HG02588 (cell line): Measurements from ENCODE around the gene GOLGA6L2.
"Not testable (repeated sequence)": the region's sequence is repeated elsewhere in the genome, so short reads cannot be mapped to it uniquely, and the experiment has no call there.

ENCODE experiments used
- ATAC-seq: cut with Tn5 transposase; IDR thresholded peaks from one replicate; pipeline ENCODE4 v1.9.1; 2021; ENCODE audit warnings: mild to moderate bottlenecking, moderate library complexity; ENCODE audit not compliant: unreplicated experiment

The GOLGA6L2 gene

GRCh38 chr15:23447107-23447500 lies at the start of gene GOLGA6L2:
GOLGA6L2 (minus strand) TSS chr15:23447243; CDS start chr15:23447181, 62 bp downstream.
- ATAC-seq = no peak

GRCh38 chr15:23484870-23485269 lies 37.8 kb upstream of the GOLGA6L2 start:
- no peak for ATAC-seq

GRCh38 chr15:23483821-23484299 lies 36.8 kb upstream of the GOLGA6L2 start:
- no peak for ATAC-seq

- ATAC-seq = no peak
Measured at GRCh38 chr15:23482764-23483489, 35.9 kb upstream of the GOLGA6L2 start.

- ATAC-seq = no peak
Measured at GRCh38 chr15:23482228-23482627, 35.2 kb upstream of the GOLGA6L2 start.

- ATAC-seq = no peak
Measured at GRCh38 chr15:23477920-23478319, 30.9 kb upstream of the GOLGA6L2 start.

- ATAC-seq = no peak
Measured at GRCh38 chr15:23472678-23473077, 25.6 kb upstream of the GOLGA6L2 start.

- ATAC-seq = no peak
Measured at GRCh38 chr15:23472033-23472432, 25.0 kb upstream of the GOLGA6L2 start.

- ATAC-seq = no peak
Measured at GRCh38 chr15:23467110-23467600, 20.1 kb upstream of the GOLGA6L2 start.

GRCh38 chr15:23457890-23458289 lies 10.8 kb upstream of the GOLGA6L2 start:
- ATAC-seq = no peak

GRCh38 chr15:23446215-23447106 lies 582 bp downstream of the GOLGA6L2 start:
- no peak for ATAC-seq

- no peak for ATAC-seq
Measured at GRCh38 chr15:23444269-23444668, 2.8 kb downstream of the GOLGA6L2 start.

GRCh38 chr15:23441204-23441603 lies 5.8 kb downstream of the GOLGA6L2 start:
- no peak for ATAC-seq

GRCh38 chr15:23440596-23440995 lies 6.4 kb downstream of the GOLGA6L2 start:
- no peak for ATAC-seq

- no peak for ATAC-seq
Measured at GRCh38 chr15:23439513-23439912, 7.5 kb downstream of the GOLGA6L2 start.

- no peak for ATAC-seq
Measured at GRCh38 chr15:23438816-23439466, 8.1 kb downstream of the GOLGA6L2 start.

GRCh38 chr15:23437673-23438072 lies 9.4 kb downstream of the GOLGA6L2 start:
- ATAC-seq = no peak

- no peak for ATAC-seq
Measured at GRCh38 chr15:23437146-23437545, 9.9 kb downstream of the GOLGA6L2 start.

- no peak for ATAC-seq
Measured at GRCh38 chr15:23436421-23436820, 10.6 kb downstream of the GOLGA6L2 start.

- ATAC-seq = not testable (repeated sequence)
Measured at GRCh38 chr15:23434699-23435098, 12.3 kb downstream of the GOLGA6L2 start.

GRCh38 chr15:23425327-23425726 lies 21.7 kb downstream of the GOLGA6L2 start:
- not testable (repeated sequence) for ATAC-seq
